GM15510 (cell line): ENCODE data around the gene ABHD15.
A peak's percentile ranks its signal among the peaks of the same experiment; 100 is the strongest.

Source experiments
- POLR2A ChIP-seq: IDR thresholded peaks from 3 replicates; pipeline ENCODE4 v1.6.1; 2011; ENCODE audit warnings: borderline replicate concordance; ENCODE audit not compliant: insufficient read length; ENCODE audit errors: extremely low read depth

The ABHD15 gene

DNA sequence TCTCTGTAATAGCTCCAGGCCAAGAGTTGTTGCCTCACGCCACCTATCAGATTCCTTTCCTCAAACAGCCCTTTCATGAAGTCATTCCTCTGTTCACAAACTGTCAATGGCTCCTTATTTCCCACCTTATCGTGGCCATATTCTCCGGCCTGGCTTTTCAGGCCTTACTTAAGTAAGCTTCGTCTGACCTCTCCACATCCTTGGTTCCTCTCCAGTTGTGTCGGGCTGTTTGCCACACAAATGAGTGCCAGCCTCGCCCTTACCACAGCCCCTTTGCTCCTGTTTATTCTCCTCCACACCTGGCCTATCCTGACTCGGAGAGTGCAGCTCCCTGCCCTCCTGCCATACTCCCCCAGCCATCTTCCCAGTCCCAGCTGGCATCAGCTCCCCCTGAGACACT lies 3.7 kb upstream of the ABHD15 start:
- no peak for TF ChIP-seq POLR2A

DNA sequence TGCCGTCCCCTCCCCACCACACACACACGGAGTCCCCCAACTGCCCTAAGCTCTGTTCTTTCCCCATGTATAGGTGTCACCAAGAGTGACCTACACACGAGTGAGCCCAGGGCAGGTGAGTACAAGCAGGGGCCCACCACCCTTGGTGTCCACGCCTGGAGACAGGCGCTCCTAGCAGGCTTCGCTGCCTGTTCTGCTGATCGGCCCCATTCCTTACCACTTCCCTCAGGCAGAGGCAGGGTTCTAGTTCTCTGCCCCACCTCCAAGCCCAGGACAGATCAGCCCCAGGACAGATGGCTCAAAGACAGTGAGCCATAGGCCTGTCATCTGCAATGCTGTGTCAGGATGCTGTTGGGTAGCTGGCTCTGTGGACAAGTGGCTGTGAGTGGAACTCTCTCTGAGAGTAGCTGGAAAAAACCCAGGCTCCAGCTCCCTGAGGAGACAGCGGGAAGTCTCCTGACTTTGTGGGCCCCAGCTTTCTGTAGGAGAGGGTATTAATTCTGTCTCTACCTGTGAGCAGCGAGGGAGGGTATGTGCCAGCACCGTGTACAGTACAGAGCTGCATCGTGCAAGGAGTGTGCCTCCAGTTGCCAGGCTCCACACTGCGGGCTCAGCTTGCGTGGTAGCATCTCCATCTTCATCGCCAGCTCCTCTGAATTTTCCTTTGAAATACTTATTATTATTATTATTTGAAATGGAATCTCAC lies 2.6 kb upstream of the ABHD15 start:
- no peak for TF ChIP-seq POLR2A

GRCh38 chr17:29568331-29569244 lies 1.8 kb upstream of the ABHD15 start, which contains the start of gene TP53I13:
Gene TP53I13 (plus strand): TSS chr17:29568701. CDS start chr17:29568759, 58 bp downstream.
- peak; percentile 82 for TF ChIP-seq POLR2A

DNA sequence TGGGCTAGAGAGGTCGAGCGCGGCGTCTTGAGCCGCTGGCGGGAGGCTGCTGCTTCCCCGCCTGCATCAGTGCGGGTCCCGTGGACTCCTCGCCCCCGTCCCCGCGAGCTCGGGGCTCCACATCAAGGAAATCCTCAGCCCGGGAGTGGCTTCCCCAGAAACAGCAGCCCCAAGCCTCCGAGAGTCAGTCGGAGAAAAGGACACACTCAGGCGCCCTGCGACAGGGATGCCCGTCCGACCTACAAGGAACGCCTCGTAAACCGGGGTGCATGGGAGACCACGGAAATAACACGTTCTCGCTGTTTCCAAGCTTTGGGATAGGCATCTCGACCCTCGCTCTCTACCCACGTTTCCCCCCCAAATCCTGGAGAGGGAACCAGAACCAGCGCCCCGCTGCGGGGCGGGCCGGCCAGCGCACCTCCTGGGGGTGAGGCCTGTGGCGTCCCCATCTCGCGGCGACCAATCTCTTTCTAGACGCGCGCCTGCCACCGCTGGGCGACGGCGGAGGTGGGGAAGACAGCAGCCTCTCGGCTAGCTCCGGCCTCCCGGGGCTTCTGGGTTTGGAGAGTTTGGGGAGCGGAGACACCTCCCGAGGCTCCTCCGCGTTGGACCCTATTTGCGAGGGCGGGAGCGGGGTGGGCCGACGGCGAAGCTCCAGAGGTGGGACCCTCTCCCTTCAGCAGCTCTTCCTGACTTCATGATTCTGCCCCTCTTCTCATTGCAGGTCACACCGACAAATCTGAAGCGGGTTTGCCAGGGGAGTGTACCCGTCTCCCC lies 905 bp upstream of the ABHD15 start:
- no peak for TF ChIP-seq POLR2A

GRCh38 chr17:29567304-29567553 lies 392 bp upstream of the ABHD15 start:
- TF ChIP-seq POLR2A: no peak

- TF ChIP-seq POLR2A: no peak
Measured at GRCh38 chr17:29565643-29566472, 979 bp downstream of the ABHD15 start.

DNA sequence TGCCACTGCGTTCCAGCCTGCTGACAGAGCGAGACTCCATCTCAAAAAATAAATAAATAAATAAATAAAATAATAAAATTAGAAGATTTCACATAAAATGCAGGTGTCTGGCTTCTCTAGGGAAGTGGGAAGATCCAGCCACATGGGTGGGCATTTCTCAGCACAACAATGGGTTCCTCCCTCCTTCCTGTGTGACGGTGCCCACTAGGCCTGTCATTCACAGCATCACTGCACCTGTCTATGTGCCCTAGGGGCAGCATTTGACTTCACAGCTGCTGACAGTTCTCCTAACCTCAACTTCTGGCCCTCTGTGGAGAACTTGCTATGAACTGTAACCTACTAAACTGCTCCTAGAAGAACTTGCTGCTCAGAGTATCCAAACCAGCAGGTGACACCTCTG lies 3.0 kb downstream of the ABHD15 start:
- no peak for TF ChIP-seq POLR2A

DNA sequence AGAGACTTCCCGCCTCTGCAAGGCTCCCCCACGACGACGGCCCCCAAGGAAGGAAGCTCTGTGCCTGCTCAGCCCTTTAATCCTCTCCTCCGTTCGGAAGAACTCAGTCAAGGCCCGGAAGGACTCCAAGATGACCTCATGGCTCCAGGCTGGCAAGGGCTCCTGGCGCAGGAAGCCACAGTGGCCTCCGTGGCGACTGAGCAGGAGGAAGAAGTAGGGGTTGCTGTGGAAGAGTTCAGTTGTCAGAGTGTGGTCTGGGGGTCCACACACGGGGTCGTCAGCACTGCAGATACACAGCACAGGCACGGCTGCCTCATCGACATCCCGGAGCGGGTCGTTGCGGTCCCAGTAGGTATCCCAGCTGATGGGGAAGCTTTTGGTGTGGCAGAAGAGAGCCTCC lies 4.2 kb downstream of the ABHD15 start:
- no peak for TF ChIP-seq POLR2A

GRCh38 chr17:29561554-29562517 lies 5.0 kb downstream of the ABHD15 start:
- no peak for TF ChIP-seq POLR2A

DNA sequence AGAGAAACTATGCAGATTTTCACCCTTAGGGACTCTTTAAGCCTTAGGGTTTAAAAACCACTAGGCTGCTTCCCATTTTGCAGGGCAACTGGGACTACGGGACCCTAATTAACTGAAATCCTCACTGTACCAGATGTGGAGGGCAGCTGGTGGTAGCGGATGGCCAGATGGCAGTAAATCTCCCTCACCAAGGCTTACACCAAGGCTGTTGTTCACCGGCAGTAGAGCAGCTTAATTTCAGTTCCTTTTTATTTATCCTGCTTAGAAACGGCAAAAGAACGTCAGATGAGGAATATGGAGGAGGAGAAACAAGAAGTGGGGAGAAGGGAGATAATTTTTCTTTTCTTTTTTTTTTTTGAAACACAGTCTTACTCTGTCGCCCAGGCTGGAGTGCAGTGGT lies 6.5 kb downstream of the ABHD15 start:
- no peak for TF ChIP-seq POLR2A

- TF ChIP-seq POLR2A: no peak
Measured at GRCh38 chr17:29559640-29560039, 7.2 kb downstream of the ABHD15 start.

- TF ChIP-seq POLR2A: no peak
Measured at GRCh38 chr17:29557739-29558116, 9.1 kb downstream of the ABHD15 start.

- TF ChIP-seq POLR2A: no peak
Measured at GRCh38 chr17:29557085-29557738, 9.6 kb downstream of the ABHD15 start.
